SK-N-SH treated with all-trans-retinoic acid at 6 μM for 48 hours (cell line): Measurements from ENCODE around the gene FBXO42.

Experiments used
- ATAC-seq: fragments of 200-7000 bp; cut with Tn5 transposase; 3 replicates; pipeline ENCODE4 v1.9.1; 2020; ENCODE audit warnings: mild to moderate bottlenecking, moderate library complexity
- ARNTL ChIP-seq: fragments of 450-650 bp; formaldehyde crosslinking; IDR thresholded peaks from 2 replicates; pipeline ENCODE4 v1.5.0; 2020; ENCODE audit warnings: low read depth, mild to moderate bottlenecking, moderate library complexity, borderline replicate concordance
- BACH2 ChIP-seq: fragments of 250-450 bp; sonication (Bioruptor Pico); IDR thresholded peaks from 2 replicates; pipeline ENCODE4 v1.9.0; 2021; ENCODE audit warnings: mild to moderate bottlenecking, borderline replicate concordance
- CREB5 ChIP-seq: fragments of 250-450 bp; sonication (Bioruptor Pico); IDR thresholded peaks from 2 replicates; pipeline ENCODE4 v1.5.1; 2020; ENCODE audit warnings: low read depth, mild to moderate bottlenecking, moderate library complexity
- CSDC2 ChIP-seq: fragments of 250-450 bp; sonication (Bioruptor Pico); IDR thresholded peaks from 2 replicates; pipeline ENCODE4 v1.5.0; 2020; ENCODE audit warnings: mild to moderate bottlenecking, moderate library complexity
- ESRRG ChIP-seq: fragments of 250-450 bp; sonication (Bioruptor Pico); IDR thresholded peaks from 2 replicates; pipeline ENCODE4 v1.6.1; 2021; ENCODE audit warnings: mild to moderate bottlenecking
- GLIS3 ChIP-seq: fragments of 250-450 bp; sonication (Bioruptor Pico); IDR thresholded peaks from 2 replicates; pipeline ENCODE4 v1.5.0; 2020; ENCODE audit warnings: mild to moderate bottlenecking, moderate library complexity
- ISL1 ChIP-seq: fragments of 250-450 bp; sonication (Bioruptor Pico); IDR thresholded peaks from 2 replicates; pipeline ENCODE4 v2.1.2; 2022; ENCODE audit warnings: mild to moderate bottlenecking, moderate library complexity
- PATZ1 ChIP-seq: fragments of 250-450 bp; sonication (Bioruptor Pico); IDR thresholded peaks from 2 replicates; pipeline ENCODE4 v1.8.0; 2020; ENCODE audit warnings: mild to moderate bottlenecking, moderate library complexity, borderline replicate concordance
- PPARA ChIP-seq: fragments of 250-450 bp; sonication (Bioruptor Pico); IDR thresholded peaks from 2 replicates; pipeline ENCODE4 v1.5.0; 2020; ENCODE audit warnings: mild to moderate bottlenecking, borderline replicate concordance
- RARB ChIP-seq: fragments of 250-450 bp; sonication (Bioruptor Pico); IDR thresholded peaks from 2 replicates; pipeline ENCODE4 v1.8.0; 2021; ENCODE audit warnings: mild to moderate bottlenecking, moderate library complexity
- TCF4 ChIP-seq: fragments of 250-450 bp; sonication (Bioruptor Pico); IDR thresholded peaks from 2 replicates; pipeline ENCODE4 v1.8.0; 2021; ENCODE audit warnings: mild to moderate bottlenecking, moderate library complexity, borderline replicate concordance
- TOX ChIP-seq: fragments of 250-450 bp; sonication (Bioruptor Pico); IDR thresholded peaks from 2 replicates; pipeline ENCODE4 v1.8.0; 2021; ENCODE audit warnings: mild to moderate bottlenecking, moderate library complexity, borderline replicate concordance
- ZFP30 ChIP-seq: fragments of 450-650 bp; formaldehyde crosslinking; IDR thresholded peaks from 2 replicates; pipeline ENCODE4 v1.5.0; 2022; ENCODE audit warnings: mild to moderate bottlenecking, moderate library complexity
- ZNF565 ChIP-seq: fragments of 450-650 bp; formaldehyde crosslinking; conservative IDR thresholded peaks from 2 replicates; pipeline ENCODE4 v1.5.0; 2020; ENCODE audit warnings: low read depth, mild to moderate bottlenecking, moderate library complexity
- ZNF70 ChIP-seq: fragments of 450-650 bp; formaldehyde crosslinking; IDR thresholded peaks from 2 replicates; pipeline ENCODE4 v1.5.0; 2020; ENCODE audit warnings: mild to moderate bottlenecking, moderate library complexity
- TF ChIP-seq, protein P1 (sequence below): fragments of 250-450 bp; sonication (Bioruptor Pico); IDR thresholded peaks from 2 replicates; pipeline ENCODE4 v1.5.0; 2020; ENCODE audit warnings: mild to moderate bottlenecking, moderate library complexity
- TF ChIP-seq, protein P2 (sequence below): fragments of 250-450 bp; sonication (Bioruptor Pico); IDR thresholded peaks from 2 replicates; pipeline ENCODE4 v1.8.0; 2021; ENCODE audit warnings: low read depth, mild to moderate bottlenecking, moderate library complexity, borderline replicate concordance
- TF ChIP-seq, protein P3 (sequence below): fragments of 250-450 bp; sonication (Bioruptor Pico); IDR thresholded peaks from 2 replicates; pipeline ENCODE4 v1.5.1; 2021; ENCODE audit warnings: mild to moderate bottlenecking, moderate library complexity

Gene FBXO42

GRCh38 chr1:16221499-16221898 lies 130.8 kb downstream of the FBXO42 start:
- no peak for ATAC-seq
- no peak for TF ChIP-seq RARB
- TF ChIP-seq, protein P1, sequence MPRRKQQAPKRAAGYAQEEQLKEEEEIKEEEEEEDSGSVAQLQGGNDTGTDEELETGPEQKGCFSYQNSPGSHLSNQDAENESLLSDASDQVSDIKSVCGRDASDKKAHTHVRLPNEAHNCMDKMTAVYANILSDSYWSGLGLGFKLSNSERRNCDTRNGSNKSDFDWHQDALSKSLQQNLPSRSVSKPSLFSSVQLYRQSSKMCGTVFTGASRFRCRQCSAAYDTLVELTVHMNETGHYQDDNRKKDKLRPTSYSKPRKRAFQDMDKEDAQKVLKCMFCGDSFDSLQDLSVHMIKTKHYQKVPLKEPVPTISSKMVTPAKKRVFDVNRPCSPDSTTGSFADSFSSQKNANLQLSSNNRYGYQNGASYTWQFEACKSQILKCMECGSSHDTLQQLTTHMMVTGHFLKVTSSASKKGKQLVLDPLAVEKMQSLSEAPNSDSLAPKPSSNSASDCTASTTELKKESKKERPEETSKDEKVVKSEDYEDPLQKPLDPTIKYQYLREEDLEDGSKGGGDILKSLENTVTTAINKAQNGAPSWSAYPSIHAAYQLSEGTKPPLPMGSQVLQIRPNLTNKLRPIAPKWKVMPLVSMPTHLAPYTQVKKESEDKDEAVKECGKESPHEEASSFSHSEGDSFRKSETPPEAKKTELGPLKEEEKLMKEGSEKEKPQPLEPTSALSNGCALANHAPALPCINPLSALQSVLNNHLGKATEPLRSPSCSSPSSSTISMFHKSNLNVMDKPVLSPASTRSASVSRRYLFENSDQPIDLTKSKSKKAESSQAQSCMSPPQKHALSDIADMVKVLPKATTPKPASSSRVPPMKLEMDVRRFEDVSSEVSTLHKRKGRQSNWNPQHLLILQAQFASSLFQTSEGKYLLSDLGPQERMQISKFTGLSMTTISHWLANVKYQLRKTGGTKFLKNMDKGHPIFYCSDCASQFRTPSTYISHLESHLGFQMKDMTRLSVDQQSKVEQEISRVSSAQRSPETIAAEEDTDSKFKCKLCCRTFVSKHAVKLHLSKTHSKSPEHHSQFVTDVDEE (CRISPR knock-in tag): no peak

DNA sequence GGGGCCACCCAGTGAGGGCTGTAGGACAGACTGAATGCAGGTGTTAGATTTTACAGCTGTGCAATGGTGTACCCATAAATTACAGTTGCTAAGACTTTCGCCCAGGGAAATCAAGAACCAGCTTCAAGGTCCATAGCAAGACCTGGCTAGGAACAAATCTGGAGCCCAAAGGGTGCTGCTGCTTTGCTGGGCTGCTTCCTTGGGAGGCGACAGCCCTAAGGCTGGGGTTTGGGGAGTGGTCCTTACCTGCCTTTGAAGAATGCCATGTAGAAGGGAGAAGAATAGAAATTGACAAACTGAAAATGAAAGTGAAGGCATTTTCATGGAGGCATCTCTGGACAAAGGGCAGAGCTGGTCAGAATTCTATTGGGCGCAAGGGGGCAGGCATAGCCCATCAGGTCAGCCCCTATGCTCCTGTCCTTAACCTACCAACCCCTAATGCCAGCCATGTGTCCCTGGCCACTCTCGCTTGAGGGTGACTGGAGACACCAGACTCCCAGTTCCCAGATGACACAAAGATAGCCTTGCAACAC lies 132.2 kb downstream of the FBXO42 start:
- no peak for ATAC-seq
- TF ChIP-seq TCF4 (CRISPR knock-in tag) (no peak), RARB (no peak), CSDC2 (CRISPR knock-in tag) (no peak), PPARA (CRISPR knock-in tag) (no peak), ZNF70 (CRISPR knock-in tag) (no peak), ARNTL (CRISPR knock-in tag) (no peak), ZFP30 (CRISPR knock-in tag) (no peak), BACH2 (CRISPR knock-in tag) (no peak), ESRRG (CRISPR knock-in tag) (no peak), TOX (CRISPR knock-in tag) (no peak), PATZ1 (CRISPR knock-in tag) (no peak), GLIS3 (CRISPR knock-in tag) (no peak), ISL1 (CRISPR knock-in tag) (no peak)
- TF ChIP-seq, protein P2, sequence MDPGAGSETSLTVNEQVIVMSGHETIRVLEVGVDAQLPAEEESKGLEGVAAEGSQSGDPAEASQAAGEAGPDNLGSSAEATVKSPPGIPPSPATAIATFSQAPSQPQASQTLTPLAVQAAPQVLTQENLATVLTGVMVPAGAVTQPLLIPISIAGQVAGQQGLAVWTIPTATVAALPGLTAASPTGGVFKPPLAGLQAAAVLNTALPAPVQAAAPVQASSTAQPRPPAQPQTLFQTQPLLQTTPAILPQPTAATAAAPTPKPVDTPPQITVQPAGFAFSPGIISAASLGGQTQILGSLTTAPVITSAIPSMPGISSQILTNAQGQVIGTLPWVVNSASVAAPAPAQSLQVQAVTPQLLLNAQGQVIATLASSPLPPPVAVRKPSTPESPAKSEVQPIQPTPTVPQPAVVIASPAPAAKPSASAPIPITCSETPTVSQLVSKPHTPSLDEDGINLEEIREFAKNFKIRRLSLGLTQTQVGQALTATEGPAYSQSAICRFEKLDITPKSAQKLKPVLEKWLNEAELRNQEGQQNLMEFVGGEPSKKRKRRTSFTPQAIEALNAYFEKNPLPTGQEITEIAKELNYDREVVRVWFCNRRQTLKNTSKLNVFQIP: no peak
- TF ChIP-seq, all 23 proteins: peak for 0

DNA sequence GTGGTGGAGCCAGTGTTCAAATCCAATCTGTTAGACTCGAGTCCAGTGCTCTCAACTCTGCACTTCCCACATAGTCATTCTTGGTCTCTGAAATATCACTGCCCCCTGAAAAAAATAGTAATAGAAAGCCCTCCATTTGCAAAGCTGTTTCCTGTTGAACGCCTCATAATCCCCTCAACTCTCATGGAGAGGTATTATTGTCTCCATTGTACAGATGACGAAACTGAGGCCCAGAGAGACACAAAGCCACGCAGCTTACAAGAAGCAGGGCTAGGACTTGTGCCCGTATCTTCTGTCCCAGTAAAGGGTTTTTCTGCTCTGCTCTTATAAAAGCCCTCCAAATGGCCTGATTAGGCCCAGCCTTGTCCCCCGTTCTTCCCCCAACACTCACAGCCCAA lies 133.6 kb downstream of the FBXO42 start:
- no peak for ATAC-seq
- TF ChIP-seq CSDC2 (CRISPR knock-in tag): no peak
- TF ChIP-seq, protein P3, sequence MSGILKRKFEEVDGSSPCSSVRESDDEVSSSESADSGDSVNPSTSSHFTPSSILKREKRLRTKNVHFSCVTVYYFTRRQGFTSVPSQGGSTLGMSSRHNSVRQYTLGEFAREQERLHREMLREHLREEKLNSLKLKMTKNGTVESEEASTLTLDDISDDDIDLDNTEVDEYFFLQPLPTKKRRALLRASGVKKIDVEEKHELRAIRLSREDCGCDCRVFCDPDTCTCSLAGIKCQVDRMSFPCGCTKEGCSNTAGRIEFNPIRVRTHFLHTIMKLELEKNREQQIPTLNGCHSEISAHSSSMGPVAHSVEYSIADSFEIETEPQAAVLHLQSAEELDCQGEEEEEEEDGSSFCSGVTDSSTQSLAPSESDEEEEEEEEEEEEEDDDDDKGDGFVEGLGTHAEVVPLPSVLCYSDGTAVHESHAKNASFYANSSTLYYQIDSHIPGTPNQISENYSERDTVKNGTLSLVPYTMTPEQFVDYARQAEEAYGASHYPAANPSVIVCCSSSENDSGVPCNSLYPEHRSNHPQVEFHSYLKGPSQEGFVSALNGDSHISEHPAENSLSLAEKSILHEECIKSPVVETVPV (CRISPR knock-in tag): no peak
- TF ChIP-seq GLIS3 (CRISPR knock-in tag): no peak
- no peak for TF ChIP-seq CREB5 (CRISPR knock-in tag)
- TF ChIP-seq TCF4 (CRISPR knock-in tag): no peak
- no peak for TF ChIP-seq ZFP30 (CRISPR knock-in tag)
- no peak for TF ChIP-seq ZNF565 (CRISPR knock-in tag)
- TF ChIP-seq TOX (CRISPR knock-in tag): no peak
- no peak for TF ChIP-seq BACH2 (CRISPR knock-in tag)
- TF ChIP-seq ISL1 (CRISPR knock-in tag): no peak
- TF ChIP-seq PATZ1 (CRISPR knock-in tag): no peak
- TF ChIP-seq, protein P1 (CRISPR knock-in tag): no peak
- TF ChIP-seq, protein P2: no peak
- no peak for TF ChIP-seq ARNTL (CRISPR knock-in tag)
- no peak for TF ChIP-seq RARB
- no peak for TF ChIP-seq ESRRG (CRISPR knock-in tag)
